Right renal cortex interstitium (tissue), 3 donors: ENCODE results near the gene PPP1R3F. TPM values are rescaled to one million over a fixed set of nuclear protein-coding genes. Genes with fewer than 3 reads are reported as not detected.
"Not testable (repeated sequence)": the region's sequence is repeated elsewhere in the genome, so short reads cannot be mapped to it uniquely, and the experiment has no call there.

ENCODE experiments used
- DNase-seq, 3 donors: peaks; one replicate each; pipeline ENCODE4 v3.0.0-alpha.2; 2013; ENCODE audit warnings: low read depth in 3 of 3, low spot score in 2 of 3
- polyA plus RNA-seq, 3 donors: library from polyadenylated mRNA; unstranded; fragments of 120-200 nt; gene quantifications; one replicate each; pipeline ENCODE4 v1.2.1, GENCODE V29; 2013; ENCODE audit not compliant: insufficient read length in 3 of 3

Gene PPP1R3F
- polyA plus RNA-seq, 3 donors = 4.9 to 6.0 (median 5.8) TPM

- DNase-seq = peak in 2 of 3 donors; percentile 10 to 30
Measured at GRCh38 chrX:49309401-49309981, 39.9 kb downstream of the PPP1R3F start.

GRCh38 chrX:49310371-49310770 is 40.8 kb downstream of the PPP1R3F start:
- no peak for DNase-seq

GRCh38 chrX:49312176-49312575 is 42.6 kb downstream of the PPP1R3F start:
- DNase-seq = no peak

GRCh38 chrX:49316085-49316484 is 46.5 kb downstream of the PPP1R3F start:
- no peak for DNase-seq

DNA sequence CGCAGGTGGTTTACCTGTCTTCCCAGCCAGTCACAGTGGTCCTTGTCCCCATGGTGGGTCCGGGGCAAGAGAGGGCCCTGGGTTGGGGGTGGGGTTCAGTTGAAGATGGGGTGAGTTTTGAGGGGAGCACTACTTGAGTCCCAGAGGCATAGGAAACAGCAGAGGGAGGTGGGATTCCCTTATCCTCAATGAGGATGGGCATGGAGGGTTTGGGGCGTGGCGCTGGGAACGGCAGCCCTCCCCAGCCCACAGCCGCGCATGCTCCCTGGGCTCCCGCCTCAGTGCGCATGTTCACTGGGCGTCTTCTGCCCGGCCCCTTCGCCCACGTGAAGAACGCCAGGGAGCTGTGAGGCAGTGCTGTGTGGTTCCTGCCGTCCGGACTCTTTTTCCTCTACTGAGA is 52.1 kb downstream of the PPP1R3F start, which contains the start of gene GAGE12J:
Gene GAGE12J (plus strand): TSS at position 301 of the 400 bp plus-strand sequence. CDS start 1,157 bp downstream, outside the sequence.
- not testable (repeated sequence) for DNase-seq

GRCh38 chrX:49322266-49322665 is 52.7 kb downstream of the PPP1R3F start:
- DNase-seq = not testable (repeated sequence)

GRCh38 chrX:49323735-49324134 is 54.1 kb downstream of the PPP1R3F start:
- DNase-seq = not testable (repeated sequence)

GRCh38 chrX:49330421-49330820 is 60.8 kb downstream of the PPP1R3F start:
- DNase-seq = not testable (repeated sequence)

DNA sequence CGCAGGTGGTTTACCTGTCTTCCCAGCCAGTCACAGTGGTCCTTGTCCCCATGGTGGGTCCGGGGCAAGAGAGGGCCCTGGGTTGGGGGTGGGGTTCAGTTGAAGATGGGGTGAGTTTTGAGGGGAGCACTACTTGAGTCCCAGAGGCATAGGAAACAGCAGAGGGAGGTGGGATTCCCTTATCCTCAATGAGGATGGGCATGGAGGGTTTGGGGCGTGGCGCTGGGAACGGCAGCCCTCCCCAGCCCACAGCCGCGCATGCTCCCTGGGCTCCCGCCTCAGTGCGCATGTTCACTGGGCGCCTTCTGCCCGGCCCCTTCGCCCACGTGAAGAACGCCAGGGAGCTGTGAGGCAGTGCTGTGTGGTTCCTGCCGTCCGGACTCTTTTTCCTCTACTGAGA is 61.7 kb downstream of the PPP1R3F start, which contains the start of gene GAGE13:
Gene GAGE13 (plus strand): TSS at position 301 of the 400 bp plus-strand sequence. CDS start 1,156 bp downstream, outside the sequence.
- not testable (repeated sequence) for DNase-seq

- not testable (repeated sequence) for DNase-seq
Measured at GRCh38 chrX:49331841-49332240, 62.2 kb downstream of the PPP1R3F start.

Other genes with a start within 250 kb of the PPP1R3F start
- gene TFE3, start 226.4 kb upstream of the PPP1R3F start, polyA plus RNA-seq = 10 to 100 TPM; 24.9 to 27.9 (median 25.2) TPM
- 1 to 10 TPM; 7.6 to 8.9 (median 8.7) TPM for gene CCDC120, start 210.8 kb upstream of the PPP1R3F start, polyA plus RNA-seq
- gene PRAF2, start 195.8 kb upstream of the PPP1R3F start, polyA plus RNA-seq = 10 to 100 TPM; 32.2 to 35.3 (median 32.3) TPM
- 10 to 100 TPM; 58.9 to 60.2 (median 59.4) TPM for gene WDR45, start 189.9 kb upstream of the PPP1R3F start, polyA plus RNA-seq
- 10 to 100 TPM; 21.8 to 25.8 (median 24.2) TPM for gene GPKOW, start 146.1 kb upstream of the PPP1R3F start, polyA plus RNA-seq
- gene MAGIX, start 107.0 kb upstream of the PPP1R3F start, polyA plus RNA-seq = 1 to 10 TPM; 2.7 to 5.3 (median 3.6) TPM
- 10 to 100 TPM; 29.7 to 40.3 (median 37.7) TPM for gene PLP2, start 97.9 kb upstream of the PPP1R3F start, polyA plus RNA-seq
- gene PRICKLE3, start 83.4 kb upstream of the PPP1R3F start, polyA plus RNA-seq = 1 to 10 TPM; 3.2 to 4.6 (median 3.8) TPM
- 1 to 10 TPM; 1.7 to 2.6 (median 2.5) TPM for gene SYP, start 69.6 kb upstream of the PPP1R3F start, polyA plus RNA-seq
- gene CACNA1F, start 36.5 kb upstream of the PPP1R3F start, polyA plus RNA-seq = under 1 TPM; 0.15 to 0.29 (median 0.17) TPM
- 10 to 100 TPM; 15.2 to 18.1 (median 15.2) TPM for gene CCDC22, start 34.3 kb upstream of the PPP1R3F start, polyA plus RNA-seq
- gene FOXP3, start 5.1 kb upstream of the PPP1R3F start, polyA plus RNA-seq = under 1 TPM; 0.76 to 0.82 (median 0.79) TPM
- gene GAGE10, start 33.9 kb downstream of the PPP1R3F start, polyA plus RNA-seq = not detected
- not detected for gene GAGE12J, start 52.2 kb downstream of the PPP1R3F start, polyA plus RNA-seq
- gene GAGE13, start 61.8 kb downstream of the PPP1R3F start, polyA plus RNA-seq = under 1 TPM in 1 of 3 donors, not detected in 2; 0.40 TPM